ENCODE data around the gene S100B. TPM values are rescaled to one million over a fixed set of nuclear protein-coding genes. Genes with fewer than 3 reads are reported as not detected.

The S100B gene
- total and polyA plus RNA-seq, 2 donors (not counting 1 experiment from before 2014, with no cell fraction given), result 0.24 TPM; not detected in 1

DNA sequence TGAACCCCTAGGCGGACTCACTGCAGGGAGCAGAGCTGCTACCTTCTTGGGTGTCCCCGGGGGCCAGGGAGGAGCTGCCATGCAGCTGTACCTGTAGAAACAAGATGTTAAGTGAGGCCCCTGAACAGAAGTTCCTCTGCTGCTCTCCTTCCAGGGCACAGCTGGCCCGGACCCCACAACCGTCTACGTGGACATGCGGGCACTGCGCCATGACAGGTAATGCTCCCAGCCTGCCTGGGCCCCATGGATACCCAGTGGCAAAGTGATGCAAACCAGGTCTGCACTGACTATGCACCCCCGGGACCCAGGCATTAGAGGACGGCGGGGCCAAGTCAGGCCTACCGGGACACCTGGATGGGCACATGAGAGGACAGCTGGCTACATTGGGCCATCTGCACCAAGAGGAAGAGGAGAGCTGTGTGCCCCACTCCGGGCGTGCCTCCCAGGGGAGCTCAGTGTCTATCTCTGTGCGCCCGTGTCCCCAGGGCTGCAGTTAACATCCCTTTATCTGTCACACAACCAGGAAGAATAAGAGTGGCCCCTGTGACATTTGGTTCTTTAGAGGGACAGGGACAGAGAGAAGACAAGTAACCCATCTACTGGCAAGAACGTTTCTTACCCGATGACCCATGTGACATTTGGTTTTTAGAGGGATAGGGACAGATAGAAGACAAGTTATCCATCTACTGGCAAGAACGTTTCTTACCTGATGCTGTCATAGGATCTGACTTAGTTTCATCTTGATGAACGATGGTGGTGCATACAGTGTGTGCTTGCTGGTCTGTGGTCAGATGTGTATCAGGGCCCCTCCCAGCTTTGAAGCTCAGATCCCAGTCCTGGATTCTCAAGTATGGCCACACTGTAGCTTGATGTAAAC lies 44.1 kb downstream of the S100B start:
- Histone ChIP-seq H3K9ac (ENCODE audit: low read length) (no peak overlapping the region), H3K27me3 (replicated peaks in 1 of 4; ENCODE audit: control extremely low read depth in 1 of 4, control insufficient read depth in 3 of 4, insufficient read depth in 4 of 4, low read length in 3 of 4) (no peaks in the 10 kb centered on the region), H3K9me3 (ENCODE audit: control extremely low read depth in 1 of 3, control insufficient read depth in 2 of 3, insufficient read depth in 1 of 3, low read length in 2 of 3) (no peaks in the 10 kb centered on the region), H3K79me2 (ENCODE audit: control insufficient read depth, insufficient read depth, low read length) (no peaks in the 10 kb centered on the region), H3K4me3 (ENCODE audit: control extremely low read depth in 1 of 5, extremely low read depth in 1 of 5, insufficient read depth in 1 of 5, low read depth in 2 of 5, low read length in 4 of 5) (no peak overlapping the region), H4K20me1 (ENCODE audit: control insufficient read depth, insufficient read depth, low read length, poor library complexity, severe bottlenecking) (no peaks in the 10 kb centered on the region), H2AFZ (ENCODE audit: insufficient read depth, low read depth, low read length, poor library complexity, severe bottlenecking) (no peak overlapping the region), H3K4me1 (ENCODE audit: control insufficient read depth in 2 of 2, insufficient read depth in 2 of 2, low read length in 2 of 2) (peaks cover 13 to 28% of the 10 kb centered on the region in 2 donors), H3K27ac (ENCODE audit: low read length in 2 of 2) (peak overlapping the region in 1 of 2 donors; percentile 74), H3K36me3 (replicated peaks in 1 of 2; ENCODE audit: control extremely low read depth in 1 of 2, control insufficient read depth in 1 of 2, extremely low read depth in 1 of 2, insufficient read depth in 2 of 2, low read length in 1 of 2) (peaks cover 0 to 45% of the 10 kb centered on the region in 2 experiments), H3K4me2 (replicated peaks; ENCODE audit: low read depth, low read length, poor library complexity, severe bottlenecking) (peak overlapping the region; percentile 30)
- Mint-ChIP-seq H3K27ac (peak overlapping the region; percentile 94), H3K27me3 (no peaks in the 10 kb centered on the region), H3K9me3 (ENCODE audit: insufficient read depth) (no peaks in the 10 kb centered on the region), H3K4me3 (no peak overlapping the region), H3K4me1 (peaks cover 22% of the 10 kb centered on the region)
- ChIA-PET CTCF (no interaction called here), POLR2A (no interaction called here)
- ATAC-seq (ENCODE audit: low read depth) (no peak), DNase-seq (no peak)
- WGBS (ENCODE audit: insufficient coverage), result 68% methylated on average over 15 of the region's 19 CpGs
- TF ChIP-seq EZH2 (IDR thresholded peaks at IDR 0.05; ENCODE audit: borderline replicate concordance, insufficient read depth, low read depth, low read length, poor library complexity, severe bottlenecking), result no peak
- TF ChIP-seq, protein P1, sequence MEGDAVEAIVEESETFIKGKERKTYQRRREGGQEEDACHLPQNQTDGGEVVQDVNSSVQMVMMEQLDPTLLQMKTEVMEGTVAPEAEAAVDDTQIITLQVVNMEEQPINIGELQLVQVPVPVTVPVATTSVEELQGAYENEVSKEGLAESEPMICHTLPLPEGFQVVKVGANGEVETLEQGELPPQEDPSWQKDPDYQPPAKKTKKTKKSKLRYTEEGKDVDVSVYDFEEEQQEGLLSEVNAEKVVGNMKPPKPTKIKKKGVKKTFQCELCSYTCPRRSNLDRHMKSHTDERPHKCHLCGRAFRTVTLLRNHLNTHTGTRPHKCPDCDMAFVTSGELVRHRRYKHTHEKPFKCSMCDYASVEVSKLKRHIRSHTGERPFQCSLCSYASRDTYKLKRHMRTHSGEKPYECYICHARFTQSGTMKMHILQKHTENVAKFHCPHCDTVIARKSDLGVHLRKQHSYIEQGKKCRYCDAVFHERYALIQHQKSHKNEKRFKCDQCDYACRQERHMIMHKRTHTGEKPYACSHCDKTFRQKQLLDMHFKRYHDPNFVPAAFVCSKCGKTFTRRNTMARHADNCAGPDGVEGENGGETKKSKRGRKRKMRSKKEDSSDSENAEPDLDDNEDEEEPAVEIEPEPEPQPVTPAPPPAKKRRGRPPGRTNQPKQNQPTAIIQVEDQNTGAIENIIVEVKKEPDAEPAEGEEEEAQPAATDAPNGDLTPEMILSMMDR (IDR thresholded peaks at IDR 0.05), result no peak
- intact Hi-C loops (cut with micrococcal nuclease), result no loop called here

Measured in B cell (primary cell).